H9 (cell line): ENCODE measurements around the gene LAMC3. TPM values are rescaled to one million over a fixed set of nuclear protein-coding genes. Genes with fewer than 3 reads are reported as not detected.

Experiments used
- DNase-seq: peaks from one replicate; pipeline ENCODE4 v3.0.0-alpha.2; 2017
- H2AFZ ChIP-seq: one replicate; pipeline ENCODE4 v1.6.1; 2013; ENCODE audit warnings: mild to moderate bottlenecking, low read length, control low read depth, moderate library complexity
- H2AK5ac ChIP-seq: 2 replicates; pipeline ENCODE4 v1.6.1; 2013; ENCODE audit warnings: low read length, control low read depth, mixed read lengths; ENCODE audit not compliant: insufficient read length
- H2BK120ac ChIP-seq: one replicate; pipeline ENCODE4 v1.6.1; 2013; ENCODE audit warnings: low read depth, mild to moderate bottlenecking, low read length, control low read depth, inconsistent platforms; ENCODE audit not compliant: poor library complexity, severe bottlenecking
- H2BK12ac ChIP-seq: 2 replicates; pipeline ENCODE4 v1.6.1; 2013; ENCODE audit warnings: low read length, control low read depth, mixed read lengths, low read depth; ENCODE audit not compliant: insufficient read length
- H2BK15ac ChIP-seq: 2 replicates; pipeline ENCODE4 v1.6.1; 2013; ENCODE audit warnings: low read depth, low read length, control low read depth
- H2BK20ac ChIP-seq: one replicate; pipeline ENCODE4 v1.6.1; 2013; ENCODE audit warnings: low read depth, mild to moderate bottlenecking, low read length, control low read depth, inconsistent platforms; ENCODE audit not compliant: poor library complexity, severe bottlenecking
- H2BK5ac ChIP-seq: 2 replicates; pipeline ENCODE4 v1.6.1; 2013; ENCODE audit warnings: low read length, control low read depth, mixed read lengths; ENCODE audit not compliant: insufficient read length
- H3K14ac ChIP-seq: 2 replicates; pipeline ENCODE4 v1.6.1; 2013; ENCODE audit warnings: low read length, control low read depth; ENCODE audit not compliant: insufficient read depth
- H3K18ac ChIP-seq: 2 replicates; pipeline ENCODE4 v1.6.1; 2013; ENCODE audit warnings: low read depth, mild to moderate bottlenecking, mixed read lengths, low read length, control low read depth; ENCODE audit not compliant: insufficient read length
- H3K23ac ChIP-seq: 2 replicates; pipeline ENCODE4 v1.6.1; 2013; ENCODE audit warnings: low read length, control low read depth, mixed read lengths, low read depth; ENCODE audit not compliant: insufficient read length
- H3K23me2 ChIP-seq: 2 replicates; pipeline ENCODE4 v1.6.1; 2013; ENCODE audit warnings: low read depth, mild to moderate bottlenecking, mixed read lengths, low read length, control low read depth; ENCODE audit not compliant: insufficient read length, poor library complexity, severe bottlenecking
- H3K27ac ChIP-seq: 2 replicates; pipeline ENCODE4 v1.5.1; 2013; ENCODE audit warnings: low read length, control low read depth, mixed read lengths, low read depth; ENCODE audit not compliant: insufficient read length
- H3K27me3 ChIP-seq: 2 replicates; pipeline ENCODE4 v1.6.1; 2013; ENCODE audit warnings: low read length, control low read depth, inconsistent platforms; ENCODE audit not compliant: insufficient read depth
- H3K4ac ChIP-seq: 2 replicates; pipeline ENCODE4 v1.6.1; 2013; ENCODE audit warnings: low read depth, mild to moderate bottlenecking, control low read depth, inconsistent platforms, low read length, moderate library complexity
- H3K4me1 ChIP-seq: 2 replicates; pipeline ENCODE4 v1.6.1; 2013; ENCODE audit warnings: low read length, control low read depth, inconsistent platforms; ENCODE audit not compliant: insufficient read depth
- H3K4me2 ChIP-seq: 2 replicates; pipeline ENCODE4 v1.6.1; 2013; ENCODE audit warnings: low read length, control low read depth, mixed read lengths; ENCODE audit not compliant: insufficient read length, insufficient read depth
- H3K56ac ChIP-seq: 2 replicates; pipeline ENCODE4 v1.6.1; 2013; ENCODE audit warnings: low read depth, mild to moderate bottlenecking, mixed read lengths, low read length, control low read depth; ENCODE audit not compliant: insufficient read length
- H3K79me1 ChIP-seq: 2 replicates; pipeline ENCODE4 v1.6.1; 2013; ENCODE audit warnings: low read depth, mild to moderate bottlenecking, moderate library complexity, low read length, control low read depth, inconsistent platforms; ENCODE audit not compliant: insufficient read depth, poor library complexity, severe bottlenecking
- H3K79me2 ChIP-seq: 2 replicates; pipeline ENCODE4 v1.6.1; 2013; ENCODE audit warnings: low read length, control low read depth, inconsistent platforms; ENCODE audit not compliant: insufficient read depth
- H3K9ac ChIP-seq: 2 replicates; pipeline ENCODE4 v1.6.1; 2013; ENCODE audit warnings: low read length, control low read depth, mixed read lengths; ENCODE audit not compliant: insufficient read length; ENCODE audit errors: extremely low read depth
- H3K9me3 ChIP-seq: one replicate; pipeline ENCODE4 v1.6.1; 2013; ENCODE audit warnings: low read depth, low read length, inconsistent platforms; ENCODE audit not compliant: control insufficient read depth
- H3T11ph ChIP-seq: one replicate; pipeline ENCODE4 v1.6.1; 2013; ENCODE audit warnings: mild to moderate bottlenecking, low read length, control low read depth, inconsistent platforms
- H4K20me1 ChIP-seq: one replicate; pipeline ENCODE4 v1.6.1; 2013; ENCODE audit not compliant: control insufficient read depth, insufficient read length, insufficient read depth
- H4K5ac ChIP-seq: 2 replicates; pipeline ENCODE4 v1.6.1; 2013; ENCODE audit warnings: low read depth, mild to moderate bottlenecking, mixed read lengths, low read length, control low read depth; ENCODE audit not compliant: insufficient read length
- H4K8ac ChIP-seq: replicated peaks from 2 replicates; pipeline ENCODE4 v1.6.1; 2013; ENCODE audit warnings: low read length, control low read depth, mixed read lengths, low read depth; ENCODE audit not compliant: insufficient read length
- H4K91ac ChIP-seq: 2 replicates; pipeline ENCODE4 v1.6.1; 2013; ENCODE audit warnings: low read depth, mild to moderate bottlenecking, moderate library complexity, mixed read lengths, low read length, control low read depth; ENCODE audit not compliant: insufficient read length
- H3K27ac Mint-ChIP-seq, 3 experiments: 2 replicates in 2 of 3; 3 replicates in 1 of 3; pipeline ENCODE4 v1.8.0; 2020 to 2021; ENCODE audit warnings: mixed read lengths in 3 of 3, mild to moderate bottlenecking in 1 of 3, moderate library complexity in 1 of 3
- H3K27me3 Mint-ChIP-seq: 2 replicates; pipeline ENCODE4 v1.8.0; 2021; ENCODE audit warnings: low read depth, mild to moderate bottlenecking, moderate library complexity, mixed read lengths
- H3K36me3 Mint-ChIP-seq, 3 experiments: 2 replicates in 2 of 3; 3 replicates in 1 of 3; pipeline ENCODE4 v1.8.0; 2020 to 2021; ENCODE audit warnings: low read depth in 3 of 3, mixed read lengths in 3 of 3; ENCODE audit not compliant: insufficient read depth in 1 of 3
- H3K4me1 Mint-ChIP-seq, 2 experiments: 2 replicates each; pipeline ENCODE4 v1.8.0; 2020; ENCODE audit warnings: mixed read lengths in 2 of 2
- H3K4me3 Mint-ChIP-seq, 2 experiments: 2 replicates in 1 of 2; 3 replicates in 1 of 2; pipeline ENCODE4 v1.8.0; 2020 to 2021; ENCODE audit warnings: mild to moderate bottlenecking in 2 of 2, mixed read lengths in 2 of 2, moderate library complexity in 1 of 2
- H3K9me3 Mint-ChIP-seq, 2 experiments: 2 replicates in 1 of 2; 3 replicates in 1 of 2; pipeline ENCODE4 v1.8.0; 2020; ENCODE audit warnings: mild to moderate bottlenecking in 2 of 2, mixed read lengths in 2 of 2, moderate library complexity in 1 of 2
- CTCF ChIP-seq: fragments of 200-600 bp; sonication (generic); conservative IDR thresholded peaks from 3 replicates; pipeline ENCODE4 v1.8.0; 2021; ENCODE audit warnings: antibody characterized with exemption, mild to moderate bottlenecking
- WGBS: extraction: QIAGEN DNeasy Blood & Tissue Kit; methylation state at CpG from one replicate; pipeline ENCODE4 v1.1.7; 2013; ENCODE audit warnings: missing lambda C conversion rate, low lambda C conversion rate, mixed read lengths; ENCODE audit not compliant: insufficient read length; ENCODE audit errors: extremely low coverage; 5-methylcytosine and 5-hydroxymethylcytosine counted together
- total RNA-seq: library from RNA; stranded (reverse); gene quantifications from 2 replicates; pipeline ENCODE4 v1.2.1, GENCODE V29; 2021

Gene LAMC3
- total RNA-seq, 1 experiment from 2014 or later, result 21.7 TPM

GRCh38 chr9:131092030-131092429 is 83.1 kb downstream of the LAMC3 start:
- H4K8ac ChIP-seq, result no peak overlapping the region
- Mint-ChIP-seq H3K9me3 (no peaks in the 10 kb centered on the region; a peak in 1 of 5 replicates), H3K36me3 (peaks cover 0 to 3% (median 0%) of the 10 kb centered on the region in 3 experiments; a peak in 3 of 7 replicates), H3K27me3 (peaks cover 23% of the 10 kb centered on the region), H3K4me1 (peaks cover 15% of the 10 kb centered on the region in 2 experiments), H3K4me3 (no peak overlapping the region), H3K27ac (peak overlapping the region in 1 of 3 experiments; percentile 76; a peak in 1 of 7 replicates)
- no peaks in the 10 kb centered on the region for H3K79me2 ChIP-seq
- no peak for DNase-seq
- TF ChIP-seq CTCF, result no peak
- no peak overlapping the region for H4K91ac ChIP-seq
- no peak overlapping the region for H3K27ac ChIP-seq
- H2BK120ac ChIP-seq, result no peak overlapping the region
- H3T11ph ChIP-seq, result no peak overlapping the region
- no peak overlapping the region for H3K9ac ChIP-seq
- no peak overlapping the region for H3K4me2 ChIP-seq
- H4K20me1 ChIP-seq, result no peaks in the 10 kb centered on the region
- H3K56ac ChIP-seq, result no peak overlapping the region
- peaks cover under 1% of the 10 kb centered on the region for H3K23me2 ChIP-seq
- H2AFZ ChIP-seq, result no peak overlapping the region
- H3K4ac ChIP-seq, result no peak overlapping the region
- no peaks in the 10 kb centered on the region for H3K9me3 ChIP-seq
- H2AK5ac ChIP-seq, result no peak overlapping the region
- no peak overlapping the region for H2BK15ac ChIP-seq
- H3K23ac ChIP-seq, result no peak overlapping the region
- H3K14ac ChIP-seq, result no peak overlapping the region
- no CpG with 5 or more reads among the region's 6 CpGs for WGBS
- H2BK12ac ChIP-seq, result no peak overlapping the region
- no peaks in the 10 kb centered on the region; the same call in 1 of the 2 replicates for H3K4me1 ChIP-seq
- no peaks in the 10 kb centered on the region for H3K79me1 ChIP-seq
- H2BK20ac ChIP-seq, result no peak overlapping the region
- H3K18ac ChIP-seq, result no peak overlapping the region
- H2BK5ac ChIP-seq, result no peak overlapping the region
- H3K27me3 ChIP-seq, result no peaks in the 10 kb centered on the region
- no peak overlapping the region for H4K5ac ChIP-seq
